SK-N-SH (cell line): Measurements from ENCODE around the gene ZNF507. TPM values are rescaled to one million over a fixed set of nuclear protein-coding genes. Genes with fewer than 3 reads are reported as not detected.
"Not testable (repeated sequence)": the region's sequence is repeated elsewhere in the genome, so short reads cannot be mapped to it uniquely, and the experiment has no call there.

ENCODE experiments used
- CTCF ChIA-PET: fragments of 300-600, 350-600 bp; formaldehyde crosslinking; extraction: SDS; loops from one replicate; lab custom pipeline; 2021; lab: Yijun Ruan, JAX
- POLR2A ChIA-PET: fragments of 350-600 bp; sonication (Branson Sonifier 250); formaldehyde crosslinking; extraction: SDS; loops from one replicate; lab custom pipeline; 2020; ENCODE audit warnings: antibody characterized with exemption, inconsistent platforms; lab: Yijun Ruan, JAX
- DNase-seq: peaks from one replicate; pipeline ENCODE4 v3.0.0; 2012
- H2AFZ ChIP-seq: fragments of 200-600 bp; sonication (generic); 2 replicates; pipeline ENCODE4 v1.8.1; 2016; ENCODE audit warnings: antibody characterized with exemption, mild to moderate bottlenecking, low read depth
- H3F3A ChIP-seq: fragments of 200-600 bp; sonication (generic); replicated peaks from 2 replicates; pipeline ENCODE3; 2016; ENCODE audit warnings: antibody characterized with exemption, mild to moderate bottlenecking; ENCODE audit not compliant: insufficient read depth
- H3K27ac ChIP-seq, 2 experiments: fragments of 200-500 bp in 1 of 2; fragments of 200-600 bp in 1 of 2; sonication (Bioruptor generic) in 1 of 2; sonication (generic), shearing (Covaris generic) in 1 of 2; 2 replicates each; pipeline versions ENCODE4 v1.5.1 to v1.6.1; 2014 to 2016; ENCODE audit warnings: low read depth in 2 of 2, inconsistent platforms in 1 of 2, low read length in 1 of 2, mild to moderate bottlenecking in 1 of 2, mixed read lengths in 1 of 2
- H3K27me3 ChIP-seq: fragments of 200-600 bp; sonication (generic), shearing (Covaris generic); 2 replicates; pipeline ENCODE4 v1.6.1; 2016; ENCODE audit warnings: mixed run types; ENCODE audit not compliant: insufficient read depth
- H3K36me3 ChIP-seq, 2 experiments: fragments of 200-500 bp in 1 of 2; fragments of 200-600 bp in 1 of 2; sonication (Bioruptor generic) in 1 of 2; sonication (generic) in 1 of 2; replicated peaks in 1 of 2; 2 replicates each; pipeline versions ENCODE3 to v1.5.1; 2014 to 2016; ENCODE audit warnings: low read length in 1 of 2, mild to moderate bottlenecking in 1 of 2; ENCODE audit not compliant: insufficient read depth in 2 of 2, control insufficient read depth in 1 of 2
- H3K4me1 ChIP-seq, 2 experiments: fragments of 200-500 bp in 1 of 2; fragments of 200-600 bp in 1 of 2; sonication (Bioruptor generic) in 1 of 2; sonication (generic), shearing (Covaris generic) in 1 of 2; 2 replicates each; pipeline versions ENCODE4 v1.5.1 to v1.6.1; 2014 to 2016; ENCODE audit warnings: low read depth in 1 of 2, low read length in 1 of 2, mixed run types in 1 of 2; ENCODE audit not compliant: insufficient read depth in 2 of 2, control insufficient read depth in 1 of 2
- H3K4me2 ChIP-seq: fragments of 200-600 bp; sonication (generic), shearing (Covaris generic); 2 replicates; pipeline ENCODE4 v1.6.1; 2017; ENCODE audit warnings: mixed run types
- H3K4me3 ChIP-seq, 2 experiments: fragments of 200-500 bp in 1 of 2; fragments of 200-600 bp in 1 of 2; sonication (Bioruptor generic) in 1 of 2; sonication (generic), shearing (Covaris generic) in 1 of 2; 2 replicates each; pipeline versions ENCODE4 v1.5.1 to v1.8.1; 2014 to 2016; ENCODE audit warnings: low read depth in 2 of 2, inconsistent platforms in 1 of 2, low read length in 1 of 2, mild to moderate bottlenecking in 1 of 2, mixed read lengths in 1 of 2, moderate library complexity in 1 of 2
- H3K79me2 ChIP-seq: fragments of 200-600 bp; sonication (generic); 2 replicates; pipeline ENCODE4 v1.8.1; 2017; ENCODE audit warnings: mild to moderate bottlenecking; ENCODE audit not compliant: insufficient read depth
- H3K9ac ChIP-seq: fragments of 200-600 bp; sonication (generic); 2 replicates; pipeline ENCODE4 v1.6.1; 2017; ENCODE audit warnings: mixed run types
- H3K9me2 ChIP-seq: fragments of 200-600 bp; sonication (generic); 2 replicates; pipeline ENCODE4 v1.6.1; 2017; ENCODE audit warnings: mixed run types
- H3K9me3 ChIP-seq: fragments of 200-600 bp; sonication (generic); 2 replicates; pipeline ENCODE4 v1.6.1; 2017; ENCODE audit warnings: mixed run types, mild to moderate bottlenecking, moderate library complexity
- H4K20me1 ChIP-seq: fragments of 200-600 bp; sonication (generic); 2 replicates; pipeline ENCODE4 v1.6.1; 2017; ENCODE audit warnings: mild to moderate bottlenecking, mixed run types; ENCODE audit not compliant: insufficient read depth
- CTCF ChIP-seq: fragments of 200-600 bp; sonication (generic); IDR thresholded peaks from 2 replicates; pipeline ENCODE4 v1.6.1; 2017; ENCODE audit warnings: antibody characterized with exemption, mild to moderate bottlenecking, moderate library complexity
- FOXJ3 ChIP-seq: sonication (generic); formaldehyde crosslinking; IDR thresholded peaks from 2 replicates; pipeline ENCODE4 v1.5.1; 2020; ENCODE audit warnings: mild to moderate bottlenecking, missing genetic modification reagents
- MAX ChIP-seq: IDR thresholded peaks from 2 replicates; pipeline ENCODE4 v1.4.0; 2012; ENCODE audit warnings: low read depth
- NFIC ChIP-seq: IDR thresholded peaks from 2 replicates; pipeline ENCODE4 v1.4.0; 2012; ENCODE audit warnings: borderline replicate concordance
- RAD21 ChIP-seq: IDR thresholded peaks from 2 replicates; pipeline ENCODE4 v1.6.1; 2012; ENCODE audit warnings: mild to moderate bottlenecking, low read length
- TCF12 ChIP-seq: IDR thresholded peaks from 2 replicates; pipeline ENCODE4 v1.4.0; 2012
- TEAD4 ChIP-seq: IDR thresholded peaks from 2 replicates; pipeline ENCODE4 v1.4.0; 2012; ENCODE audit warnings: mild to moderate bottlenecking, borderline replicate concordance; ENCODE audit not compliant: insufficient read depth
- USF1 ChIP-seq: IDR thresholded peaks from 2 replicates; pipeline ENCODE4 v1.4.0; 2012; ENCODE audit warnings: low read depth, borderline replicate concordance
- WGBS: methylation state at CpG from one replicate; pipeline ENCODE4 v1.1.6; 2017; ENCODE audit warnings: low lambda C conversion rate; 5-methylcytosine and 5-hydroxymethylcytosine counted together
- polyA plus RNA-seq, 3 experiments: library from polyadenylated mRNA; depleted of rRNA; stranded (reverse); fragments of >200 nt; gene quantifications; 2 replicates each; pipeline ENCODE4 v1.2.3, GENCODE V29; 2012

ZNF507 gene
- polyA plus RNA-seq, 1 of the 3 experiments (the other 2 are of a cell fraction), result 6.8 TPM

GRCh38 chr19:32377088-32377487, 31.7 kb downstream of the ZNF507 start:
- H3K27me3 ChIP-seq, H3K9me3 ChIP-seq, H3K9me2 ChIP-seq, DNase-seq, H3K27ac ChIP-seq, H3K9ac ChIP-seq, H3K4me1 ChIP-seq, POLR2A ChIA-PET, H3K4me3 ChIP-seq, H3K4me2 ChIP-seq, H4K20me1 ChIP-seq, H2AFZ ChIP-seq: not testable (repeated sequence)
- Histone ChIP-seq H3K79me2 (peaks cover 27% of the 10 kb centered on the region), H3K36me3 (peaks cover 44 to 51% of the 10 kb centered on the region in 2 experiments), H3F3A (peaks cover 25% of the 10 kb centered on the region)
- 92% methylated on average over 9 of the region's 9 CpGs for WGBS
- TF ChIP-seq CTCF (peak; percentile 54), RAD21 (0 out of 2 replicates have a peak, but pooled peaks have one; percentile 10)
- CTCF ChIA-PET, result interaction anchor here (0.7 to 2.2 kb wide), 5 partner anchors 11 to 192 kb away, joined by 3 to 11 read pairs (median 3); partner anchors contain the start of gene DPY19L3

- Histone ChIP-seq H3K9me2 (no peaks in the 10 kb centered on the region), H3K36me3 (peaks cover 68 to 71% of the 10 kb centered on the region in 2 experiments), H3K4me2 (no peak overlapping the region), H3K4me3 (no peak overlapping the region), H3K9me3 (no peaks in the 10 kb centered on the region), H3K9ac (no peak overlapping the region), H3K27ac (no peak overlapping the region), H3F3A (no peaks in the 10 kb centered on the region), H3K27me3 (no peaks in the 10 kb centered on the region), H2AFZ (no peak overlapping the region), H3K4me1 (no peaks in the 10 kb centered on the region), H4K20me1 (no peaks in the 10 kb centered on the region), H3K79me2 (peaks cover 20% of the 10 kb centered on the region)
- ChIA-PET CTCF (no interaction called here), POLR2A (no interaction called here)
- 92% methylated on average over 3 of the region's 3 CpGs for WGBS
- no peak for TF ChIP-seq TEAD4
- no peak for DNase-seq
Measured at GRCh38 chr19:32380269-32380668, 34.9 kb downstream of the ZNF507 start.

GRCh38 chr19:32387701-32388392, 42.4 kb downstream of the ZNF507 start:
- Histone ChIP-seq H3K27me3 (no peaks in the 10 kb centered on the region), H3K4me3 (no peak overlapping the region), H3K9ac (no peak overlapping the region), H3K27ac (no peak overlapping the region), H3K9me3 (no peaks in the 10 kb centered on the region), H3K9me2 (no peaks in the 10 kb centered on the region), H3K4me1 (no peaks in the 10 kb centered on the region; a peak in 1 of 4 replicates), H3K36me3 (peaks cover 34 to 42% of the 10 kb centered on the region in 2 experiments), H2AFZ (no peak overlapping the region), H3K4me2 (no peak overlapping the region), H3F3A (peaks cover 3% of the 10 kb centered on the region), H3K79me2 (no peaks in the 10 kb centered on the region; the same call in 1 of the 2 replicates), H4K20me1 (no peaks in the 10 kb centered on the region)
- WGBS, result 93% methylated on average over 7 of the region's 7 CpGs
- no peak for DNase-seq
- TF ChIP-seq TCF12, result peak; percentile 29; the same call in 1 of the 2 replicates
- TF ChIP-seq MAX, result peak; percentile 62; the same call in 1 of the 2 replicates
- TF ChIP-seq FOXJ3 (CRISPR knock-in tag), result no peak
- no peak for TF ChIP-seq USF1
- TF ChIP-seq NFIC, result 0 out of 2 replicates have a peak, but pooled peaks have one; percentile 8
- CTCF ChIA-PET, result interaction anchor here (1.1 to 2.6 kb wide), 3 partner anchors 10 to 212 kb away, joined by 3 to 11 read pairs (median 4); no protein-coding TSS in a partner anchor
- POLR2A ChIA-PET, result interaction anchor here (2.0 kb wide), 1 partner anchor 18 kb away, joined by 4 read pairs; the partner anchor contains the start of gene DPY19L3
